Measurements from ENCODE around the gene SYNPR.

SYNPR gene

GRCh38 chr3:63474828-63475518 lies 196.9 kb downstream of the SYNPR start:
- no peak for DNase-seq

GRCh38 chr3:63477494-63478129 lies 199.5 kb downstream of the SYNPR start:
- DNase-seq, result no peak

- no peak for DNase-seq
These were observed 201.0 kb downstream of the SYNPR start for GRCh38 chr3:63478990-63479660.

- no peak for DNase-seq
These were observed 201.5 kb downstream of the SYNPR start for GRCh38 chr3:63479661-63480035.

- no peak for DNase-seq
These were observed 203.5 kb downstream of the SYNPR start for GRCh38 chr3:63481627-63482026.

GRCh38 chr3:63482341-63482740 lies 204.2 kb downstream of the SYNPR start:
- no peak for DNase-seq

GRCh38 chr3:63492464-63492863 lies 214.4 kb downstream of the SYNPR start:
- DNase-seq, result no peak

GRCh38 chr3:63493101-63493500 lies 215.0 kb downstream of the SYNPR start:
- DNase-seq, result no peak

GRCh38 chr3:63494646-63495045 lies 216.5 kb downstream of the SYNPR start:
- DNase-seq, result no peak

GRCh38 chr3:63497641-63498040 lies 219.5 kb downstream of the SYNPR start:
- DNase-seq, result no peak

- no peak for DNase-seq
These were observed 222.1 kb downstream of the SYNPR start for GRCh38 chr3:63500196-63500595.

GRCh38 chr3:63508305-63508704 lies 230.2 kb downstream of the SYNPR start:
- DNase-seq, result no peak

- DNase-seq, result no peak
These were observed 230.7 kb downstream of the SYNPR start for GRCh38 chr3:63508771-63509170.

GRCh38 chr3:63513791-63514190 lies 235.7 kb downstream of the SYNPR start:
- DNase-seq, result no peak

- no peak for DNase-seq
These were observed 236.6 kb downstream of the SYNPR start for GRCh38 chr3:63514678-63515077.

GRCh38 chr3:63519426-63519825 lies 241.3 kb downstream of the SYNPR start:
- DNase-seq, result no peak

- no peak for DNase-seq
These were observed 243.5 kb downstream of the SYNPR start for GRCh38 chr3:63521657-63522056.

GRCh38 chr3:63523100-63523499 lies 245.0 kb downstream of the SYNPR start:
- DNase-seq, result no peak

- DNase-seq, result no peak
These were observed 250.4 kb downstream of the SYNPR start for GRCh38 chr3:63528325-63529000.

- DNase-seq, result no peak
These were observed 254.4 kb downstream of the SYNPR start for GRCh38 chr3:63532521-63532920.

- no peak for DNase-seq
These were observed 260.8 kb downstream of the SYNPR start for GRCh38 chr3:63538919-63539318.

GRCh38 chr3:63555767-63556166 lies 277.7 kb downstream of the SYNPR start:
- no peak for DNase-seq

- DNase-seq, result no peak
These were observed 278.3 kb downstream of the SYNPR start for GRCh38 chr3:63556401-63556800.

- no peak for DNase-seq
These were observed 279.8 kb downstream of the SYNPR start for GRCh38 chr3:63557912-63558311.

All from activated CD4-positive, alpha-beta T cell treated with anti-CD3 and anti-CD28 coated beads for 4 hours (primary cell).